GM12878 (cell line): ENCODE measurements around the gene DEFB132. TPM values are rescaled to one million over a fixed set of nuclear protein-coding genes. Genes with fewer than 3 reads are reported as not detected.

Source experiments
- ATAC-seq: fragments of 200-7000 bp; cut with Tn5 transposase; 3 replicates; pipeline ENCODE4 v1.9.1; 2020; ENCODE audit warnings: mild to moderate bottlenecking, moderate library complexity
- BruUV-seq: library from RNA; stranded (reverse); fragments of 400-500 nt; replicated peaks from 2 replicates; lab custom pipeline; 2021; lab: Mats Ljungman, UMichigan
- CTCF ChIA-PET: fragments of 300-600 bp; sonication (Branson Sonifier 250); formaldehyde crosslinking; extraction: SDS; loops from one replicate; lab custom pipeline; 2021; ENCODE audit warnings: inconsistent platforms; lab: Yijun Ruan, JAX
- POLR2A ChIA-PET: fragments of 350-600 bp; formaldehyde crosslinking; extraction: SDS; loops from one replicate; lab custom pipeline; 2021; ENCODE audit warnings: inconsistent platforms; lab: Charles Lee
- RAD21 ChIA-PET: fragments of 300-600 bp; sonication (Branson Sonifier 250); formaldehyde crosslinking; loops from one replicate; lab custom pipeline; 2023; ENCODE audit warnings: antibody characterized with exemption; ENCODE audit not compliant: unreplicated experiment; lab: Charles Lee
- SMC1A ChIA-PET: fragments of 300-600 bp; sonication (Branson Sonifier 250); formaldehyde crosslinking; loops from one replicate; lab custom pipeline; 2023; ENCODE audit not compliant: unreplicated experiment, uncharacterized antibody; lab: Charles Lee
- DNase-seq: peaks from one replicate; pipeline ENCODE4 v3.0.0-alpha.2; 2011; ENCODE audit warnings: low read depth, low spot score
- FAIRE-seq: peaks from 3 replicates; lab custom pipeline; 2011; peaks lifted over from hg19 to GRCh38; lab: Jason Lieb, UNC
- H2AFZ ChIP-seq: 2 replicates; pipeline ENCODE4 v1.6.0; 2011; ENCODE audit warnings: low read depth, low read length, control low read depth; ENCODE audit not compliant: control insufficient read depth
- H3K27ac ChIP-seq: 2 replicates; pipeline ENCODE4 v1.5.1; 2011; ENCODE audit warnings: control low read depth; ENCODE audit not compliant: control insufficient read depth, insufficient read depth
- H3K27me3 ChIP-seq, 2 experiments: replicated peaks in 1 of 2; 2 replicates each; pipeline versions ENCODE4 v1.6.0 to v1.6.1; 2011; ENCODE audit warnings: low read length in 1 of 2; ENCODE audit not compliant: control insufficient read depth in 2 of 2, insufficient read depth in 2 of 2
- H3K36me3 ChIP-seq, 2 experiments: 2 replicates each; pipeline ENCODE4 v1.5.1; 2011; ENCODE audit warnings: low read length in 1 of 2; ENCODE audit not compliant: control insufficient read depth in 2 of 2, insufficient read depth in 2 of 2
- H3K4me1 ChIP-seq: 2 replicates; pipeline ENCODE4 v1.6.1; 2011; ENCODE audit warnings: mild to moderate bottlenecking, low read length, moderate library complexity, mixed read lengths; ENCODE audit not compliant: control insufficient read depth, insufficient read depth
- H3K4me2 ChIP-seq: 2 replicates; pipeline ENCODE4 v1.6.0; 2011; ENCODE audit warnings: control low read depth; ENCODE audit not compliant: control insufficient read depth, insufficient read depth
- H3K4me3 ChIP-seq: fragments of 200-600 bp; sonication (generic); 2 replicates; pipeline ENCODE4 v1.5.1; 2016
- H3K79me2 ChIP-seq: 2 replicates; pipeline ENCODE4 v1.6.0; 2011; ENCODE audit warnings: low read length; ENCODE audit not compliant: control insufficient read depth, insufficient read depth
- H3K9ac ChIP-seq: 2 replicates; pipeline ENCODE4 v1.8.0; 2011; ENCODE audit warnings: low read length, control low read depth, mixed read lengths; ENCODE audit not compliant: control insufficient read depth, insufficient read depth
- H3K9me3 ChIP-seq: replicated peaks from 3 replicates; pipeline ENCODE4 v1.5.1; 2011; ENCODE audit warnings: mild to moderate bottlenecking, low read length; ENCODE audit not compliant: control insufficient read depth, insufficient read depth
- H4K20me1 ChIP-seq: 2 replicates; pipeline ENCODE4 v1.6.0; 2011; ENCODE audit not compliant: control insufficient read depth, insufficient read depth
- BHLHE40 ChIP-seq, 2 experiments: fragments of 450-650 bp in 1 of 2; IDR thresholded peaks; 2 replicates each; pipeline ENCODE4 v1.6.1; 2011 to 2017; ENCODE audit warnings: low read depth in 2 of 2, borderline replicate concordance in 1 of 2, improper control_type of control experiment in 1 of 2, low read length in 1 of 2, mild to moderate bottlenecking in 1 of 2
- CREB1 ChIP-seq: IDR thresholded peaks from 2 replicates; pipeline ENCODE4 v1.6.1; 2012; ENCODE audit warnings: low read depth, mild to moderate bottlenecking, inconsistent platforms
- EED ChIP-seq: sonication (generic); IDR thresholded peaks from 2 replicates; pipeline ENCODE4 v1.6.1; 2016; ENCODE audit warnings: antibody characterized with exemption, low read depth
- IRF4 ChIP-seq: IDR thresholded peaks from 2 replicates; pipeline ENCODE4 v1.6.1; 2011; ENCODE audit warnings: low read depth, low read length
- KDM1A ChIP-seq: fragments of 200-600 bp; sonication (generic); IDR thresholded peaks from 2 replicates; pipeline ENCODE4 v1.6.1; 2016; ENCODE audit warnings: borderline replicate concordance
- MEF2B ChIP-seq: fragments of 450-650 bp; IDR thresholded peaks from 2 replicates; pipeline ENCODE4 v1.6.1; 2018; ENCODE audit warnings: mild to moderate bottlenecking, moderate library complexity; ENCODE audit not compliant: partially characterized antibody, poor library complexity, severe bottlenecking
- MXI1 ChIP-seq: fragments of 150-350 bp; IDR thresholded peaks from 2 replicates; pipeline ENCODE4 v1.6.1; 2011; ENCODE audit warnings: low read depth, mild to moderate bottlenecking, inconsistent platforms, low read length, improper control_type of control experiment
- MYC ChIP-seq: IDR thresholded peaks from 2 replicates; pipeline ENCODE4 v1.6.1; 2011; ENCODE audit warnings: mild to moderate bottlenecking, low read length, moderate library complexity, inconsistent platforms; ENCODE audit not compliant: insufficient read depth, insufficient replicate concordance, insufficient read length, severe bottlenecking
- SIN3A ChIP-seq: IDR thresholded peaks from 2 replicates; pipeline ENCODE4 v1.6.1; 2012; ENCODE audit warnings: low read depth, low read length, improper control_type of control experiment
- SPI1 ChIP-seq: IDR thresholded peaks from 2 replicates; pipeline ENCODE4 v1.6.1; 2011; ENCODE audit warnings: low read depth, mild to moderate bottlenecking, low read length, moderate library complexity, borderline replicate concordance; ENCODE audit not compliant: insufficient read depth
- SREBF1 ChIP-seq: IDR thresholded peaks from 2 replicates; pipeline ENCODE4 v1.6.1; 2012; ENCODE audit warnings: mild to moderate bottlenecking, low read length
- SRF ChIP-seq, 2 experiments: IDR thresholded peaks; 2 replicates each; pipeline ENCODE4 v1.6.1; 2011; ENCODE audit warnings: low read depth in 2 of 2, low read length in 2 of 2, mild to moderate bottlenecking in 1 of 2, moderate library complexity in 1 of 2
- TAF1 ChIP-seq: IDR thresholded peaks from 2 replicates; pipeline ENCODE4 v1.6.1; 2011; ENCODE audit warnings: mild to moderate bottlenecking, low read depth, low read length, borderline replicate concordance
- TCF7 ChIP-seq: IDR thresholded peaks from 2 replicates; pipeline ENCODE4 v1.6.1; 2014; ENCODE audit warnings: antibody characterized with exemption, borderline replicate concordance
- ZSCAN29 ChIP-seq: fragments of 450-650 bp; IDR thresholded peaks from 2 replicates; pipeline ENCODE4 v1.6.1; 2017; ENCODE audit warnings: mild to moderate bottlenecking, moderate library complexity
- WGBS: methylation state at CpG from one replicate; pipeline ENCODE4 v1.1.6; 2016; ENCODE audit warnings: low lambda C conversion rate; ENCODE audit not compliant: insufficient replicate concordance, insufficient coverage; ENCODE audit errors: missing lambda C conversion rate; 5-methylcytosine and 5-hydroxymethylcytosine counted together
- in situ Hi-C: fragments of 300-500 bp; cut with MboI; formaldehyde crosslinking; loops from 9 replicates; pipeline ENCODE4 v1.14.3; 2018; ENCODE audit warnings: mixed read lengths
- intact Hi-C: fragments of 100-400 bp; cut with micrococcal nuclease; formaldehyde crosslinking; loops from one replicate; pipeline ENCODE4 v1.14.2; 2022; ENCODE audit not compliant: unreplicated experiment
- polyA plus RNA-seq, 11 experiments: library from polyadenylated mRNA; depleted of rRNA in 4 of 11; unstranded in 6 of 11; stranded (reverse) in 5 of 11; fragments of >200 nt; fragmentation: Nextera tagmentation in 4 of 11; fragmentation: Illumina TruSeq in 1 of 11; extraction: Ambion mirVana in 4 of 11; extraction: Trizol in 1 of 11; gene quantifications; 1 replicate in 1 of 11; 2 replicates in 10 of 11; pipeline versions ENCODE4 v1.2.1 to v1.2.3, GENCODE V29; 2011 to 2016; ENCODE audit warnings: inconsistent platforms in 2 of 11, missing spikeins in 2 of 11, low read depth in 1 of 11
- total RNA-seq, 4 experiments: library from RNA; depleted of rRNA in 3 of 4; stranded (reverse); fragments of >200 nt in 3 of 4; fragmentation: Illumina TruSeq in 1 of 4; extraction: Trizol in 1 of 4; gene quantifications; 2 replicates each; pipeline versions ENCODE4 v1.2.1 to v1.2.3, GENCODE V29; 2013 to 2021
- TF ChIP-seq, protein P1 (sequence below): fragments of 450-650 bp; IDR thresholded peaks from 2 replicates; pipeline ENCODE4 v1.6.1; 2017; ENCODE audit warnings: mild to moderate bottlenecking, low read depth, inconsistent platforms; ENCODE audit not compliant: poor library complexity, severe bottlenecking

DEFB132 gene
- total and polyA plus RNA-seq, 10 of the 15 experiments (the other 5 are each of a cell fraction or from before 2014, with no cell fraction given) = not detected

DNA sequence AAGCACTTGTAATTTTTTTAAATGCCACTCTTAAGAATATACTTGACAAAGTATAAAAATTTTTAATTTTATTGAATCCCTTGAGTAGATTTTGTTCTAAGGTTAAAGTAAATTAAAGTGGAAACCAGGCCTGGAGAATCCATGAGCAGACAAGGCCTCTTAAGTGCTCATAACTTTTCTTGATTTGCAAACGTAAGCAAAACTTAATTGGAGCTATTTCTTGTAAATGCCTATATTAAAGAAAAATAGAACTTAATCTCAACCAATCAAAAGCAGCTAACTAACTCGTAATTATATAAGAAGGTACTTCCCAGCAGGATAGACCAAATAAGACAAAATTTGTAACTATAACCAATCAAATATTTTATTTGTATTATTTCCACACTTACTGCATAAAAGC is 43.1 kb upstream of the DEFB132 start:
- Histone ChIP-seq H3K4me2 (no peak overlapping the region), H3K9ac (no peak overlapping the region), H3K9me3 (no peaks in the 10 kb centered on the region), H4K20me1 (no peaks in the 10 kb centered on the region), H3K36me3 (no peaks in the 10 kb centered on the region), H2AFZ (no peak overlapping the region), H3K27me3 (no peaks in the 10 kb centered on the region), H3K4me1 (no peaks in the 10 kb centered on the region), H3K27ac (no peak overlapping the region), H3K79me2 (no peaks in the 10 kb centered on the region), H3K4me3 (no peak overlapping the region)
- WGBS = 12% methylated on average over 2 of the region's 2 CpGs
- ATAC-seq (no peak), DNase-seq (no peak), FAIRE-seq (no peak)
- TF ChIP-seq TAF1 (no peak), SPI1 (no peak), CREB1 (no peak), TCF7 (no peak)
- no TSS peak for BruUV-seq
- in situ Hi-C loops (loop anchor here (5.0 kb wide), 1 partner anchor 118 kb away; no protein-coding TSS in a partner anchor), intact Hi-C loops (no loop called here)
- SMC1A ChIA-PET = interaction anchor here (0.9 to 3.9 kb wide), 4 partner anchors 19 to 147 kb away, joined by 3 to 16 read pairs (median 6); no protein-coding TSS in a partner anchor
- RAD21 ChIA-PET = no interaction called here
- CTCF ChIA-PET = interaction anchor here (0.7 to 6.0 kb wide), 6 partner anchors 9 to 118 kb away, joined by 3 to 41 read pairs (median 8); partner anchors contain the start of gene DEFB129
- POLR2A ChIA-PET = no interaction called here

DNA sequence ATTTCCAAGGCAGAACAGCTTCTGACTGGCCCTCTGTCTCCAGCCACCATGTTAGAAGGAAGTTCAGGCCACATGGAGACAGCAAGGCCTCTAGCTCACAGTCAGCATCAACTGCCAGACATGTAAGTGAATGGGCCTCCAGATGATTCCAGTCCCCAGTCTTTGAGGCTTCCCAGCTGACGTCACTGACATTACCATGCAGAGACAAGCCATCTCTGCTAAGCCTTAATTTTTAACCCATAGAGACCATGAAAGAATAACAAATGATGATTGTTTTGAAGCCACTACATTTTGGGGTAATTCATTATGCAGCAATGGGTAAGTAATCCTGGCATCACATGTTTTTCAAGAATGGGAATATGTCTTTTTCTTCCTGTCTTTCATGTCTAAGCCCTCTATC is 41.7 kb upstream of the DEFB132 start:
- FAIRE-seq = no peak
- BruUV-seq = no TSS peak
- no peak for ATAC-seq
- intact Hi-C loops = no loop called here
- no peak overlapping the region for H3K27ac ChIP-seq
- no peak overlapping the region for H2AFZ ChIP-seq
- no peaks in the 10 kb centered on the region for H4K20me1 ChIP-seq
- ChIA-PET POLR2A (no interaction called here), SMC1A (interaction anchor here (2.5 to 3.9 kb wide), 2 partner anchors 50 to 115 kb away, joined by 10 to 16 read pairs; no protein-coding TSS in a partner anchor), CTCF (interaction anchor here (0.6 kb wide), 1 partner anchor 8 kb away, joined by 3 read pairs; no protein-coding TSS in a partner anchor), RAD21 (no interaction called here)
- H3K9me3 ChIP-seq = no peaks in the 10 kb centered on the region
- no peak overlapping the region for H3K4me2 ChIP-seq
- no peaks in the 10 kb centered on the region for H3K79me2 ChIP-seq
- H3K9ac ChIP-seq = no peak overlapping the region
- H3K36me3 ChIP-seq = no peaks in the 10 kb centered on the region
- WGBS = 76% methylated on average over 1 of the region's 1 CpG
- in situ Hi-C loops = no loop called here
- no peaks in the 10 kb centered on the region for H3K27me3 ChIP-seq
- no peak overlapping the region for H3K4me3 ChIP-seq
- TF ChIP-seq MEF2B (no peak), SIN3A (no peak), MYC (no peak), KDM1A (no peak), EED (no peak), SRF (IDR thresholded peaks at IDR 0.05; ENCODE audit: low read depth in 2 of 2, low read length in 2 of 2) (no peak), IRF4 (no peak), ZSCAN29 (no peak), SREBF1 (no peak), BHLHE40 (IDR thresholded peaks at IDR 0.05; ENCODE audit: borderline replicate concordance in 1 of 2, low read depth in 2 of 2, low read length in 1 of 2) (no peak), MXI1 (no peak)
- TF ChIP-seq, protein P1, sequence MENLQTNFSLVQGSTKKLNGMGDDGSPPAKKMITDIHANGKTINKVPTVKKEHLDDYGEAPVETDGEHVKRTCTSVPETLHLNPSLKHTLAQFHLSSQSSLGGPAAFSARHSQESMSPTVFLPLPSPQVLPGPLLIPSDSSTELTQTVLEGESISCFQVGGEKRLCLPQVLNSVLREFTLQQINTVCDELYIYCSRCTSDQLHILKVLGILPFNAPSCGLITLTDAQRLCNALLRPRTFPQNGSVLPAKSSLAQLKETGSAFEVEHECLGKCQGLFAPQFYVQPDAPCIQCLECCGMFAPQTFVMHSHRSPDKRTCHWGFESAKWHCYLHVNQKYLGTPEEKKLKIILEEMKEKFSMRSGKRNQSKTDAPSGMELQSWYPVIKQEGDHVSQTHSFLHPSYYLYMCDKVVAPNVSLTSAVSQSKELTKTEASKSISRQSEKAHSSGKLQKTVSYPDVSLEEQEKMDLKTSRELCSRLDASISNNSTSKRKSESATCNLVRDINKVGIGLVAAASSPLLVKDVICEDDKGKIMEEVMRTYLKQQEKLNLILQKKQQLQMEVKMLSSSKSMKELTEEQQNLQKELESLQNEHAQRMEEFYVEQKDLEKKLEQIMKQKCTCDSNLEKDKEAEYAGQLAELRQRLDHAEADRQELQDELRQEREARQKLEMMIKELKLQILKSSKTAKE = no peak
- no peak for DNase-seq
- no peaks in the 10 kb centered on the region for H3K4me1 ChIP-seq
